HG03378 (cell line): ENCODE results near the gene CIB4.

ENCODE experiments used
- ATAC-seq: cut with Tn5 transposase; IDR thresholded peaks from one replicate; pipeline ENCODE4 v1.9.1; 2021; ENCODE audit warnings: mild to moderate bottlenecking, moderate library complexity; ENCODE audit not compliant: unreplicated experiment

Gene CIB4

DNA sequence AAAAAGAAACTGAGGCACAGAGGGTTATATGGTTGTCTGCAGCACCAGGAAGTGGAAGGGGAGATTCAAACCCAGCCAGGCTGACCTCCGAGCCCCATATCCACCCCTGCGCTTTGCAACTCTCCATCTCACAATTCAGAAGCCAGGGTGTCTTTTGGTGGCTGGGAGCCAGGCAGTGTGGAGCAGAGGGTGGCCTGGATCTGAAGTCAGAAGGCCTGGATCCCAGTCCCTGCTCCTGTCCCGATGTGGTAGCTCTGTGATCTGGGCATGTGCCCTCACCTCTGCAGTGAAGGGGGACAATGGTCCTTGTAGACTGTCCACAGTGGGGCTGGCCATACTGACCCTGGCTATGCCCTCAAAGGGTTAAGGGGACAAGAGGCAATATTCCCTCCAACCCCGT lies 57.0 kb downstream of the CIB4 start:
- no peak for ATAC-seq

GRCh38 chr2:26583381-26583911 lies 57.7 kb downstream of the CIB4 start:
- no peak for ATAC-seq

DNA sequence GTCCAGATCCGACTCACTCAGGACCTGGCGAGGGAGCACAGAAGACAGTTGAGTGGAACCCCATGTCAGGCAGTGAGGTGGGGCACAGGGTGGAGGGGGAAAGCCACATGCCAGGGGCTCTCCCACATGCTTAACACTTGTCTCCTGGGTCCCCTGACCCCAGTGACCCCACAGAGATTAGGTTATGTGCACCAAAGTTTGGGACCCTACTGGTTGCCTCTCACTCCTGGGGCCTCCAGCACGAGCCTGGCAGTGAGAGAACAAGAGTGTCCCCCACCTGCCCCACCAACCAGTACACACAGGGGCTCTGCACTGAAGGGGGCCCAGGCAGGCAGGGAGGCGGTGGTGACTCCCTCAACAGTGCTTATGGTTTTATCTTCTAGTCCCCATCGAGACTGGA lies 58.3 kb downstream of the CIB4 start:
- no peak for ATAC-seq

GRCh38 chr2:26581991-26582842 lies 58.9 kb downstream of the CIB4 start:
- ATAC-seq: no peak

DNA sequence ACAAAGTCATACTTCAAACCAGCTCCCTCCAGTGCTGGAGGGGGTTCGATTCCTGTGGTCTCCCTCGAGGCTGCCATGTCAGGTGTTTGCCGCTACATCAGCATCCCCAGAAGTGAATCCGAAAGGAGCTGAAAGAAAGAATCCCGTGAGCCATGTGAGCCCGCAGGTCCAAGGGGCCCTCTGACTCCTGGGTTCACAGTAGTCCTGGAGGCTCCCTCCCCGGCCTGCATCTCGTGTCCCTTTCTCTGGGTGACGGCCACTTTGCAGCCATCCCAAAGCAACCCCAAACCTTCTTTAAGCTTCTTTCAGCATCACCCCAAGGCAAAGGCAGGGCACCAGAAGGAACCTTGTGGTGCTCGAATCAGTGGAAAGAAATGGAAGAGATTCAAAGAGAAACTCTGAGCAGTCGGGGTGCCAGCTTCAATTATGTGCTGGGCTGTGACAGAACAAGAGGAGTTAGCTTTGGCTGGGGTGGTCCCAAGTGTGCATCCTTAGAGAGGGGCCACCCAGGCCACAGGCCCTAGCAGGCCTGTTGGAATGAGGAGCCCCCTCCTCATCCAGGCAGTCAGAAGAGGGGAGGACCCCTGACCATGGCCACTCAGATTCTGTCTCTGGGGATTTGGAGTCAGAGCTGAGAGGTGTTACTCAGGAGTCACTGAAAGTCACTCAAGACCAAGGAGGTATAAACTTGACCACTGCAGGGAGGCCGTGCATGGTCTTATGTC lies 59.7 kb downstream of the CIB4 start:
- ATAC-seq: no peak

- no peak for ATAC-seq
Measured at GRCh38 chr2:26580751-26581150, 60.4 kb downstream of the CIB4 start.

DNA sequence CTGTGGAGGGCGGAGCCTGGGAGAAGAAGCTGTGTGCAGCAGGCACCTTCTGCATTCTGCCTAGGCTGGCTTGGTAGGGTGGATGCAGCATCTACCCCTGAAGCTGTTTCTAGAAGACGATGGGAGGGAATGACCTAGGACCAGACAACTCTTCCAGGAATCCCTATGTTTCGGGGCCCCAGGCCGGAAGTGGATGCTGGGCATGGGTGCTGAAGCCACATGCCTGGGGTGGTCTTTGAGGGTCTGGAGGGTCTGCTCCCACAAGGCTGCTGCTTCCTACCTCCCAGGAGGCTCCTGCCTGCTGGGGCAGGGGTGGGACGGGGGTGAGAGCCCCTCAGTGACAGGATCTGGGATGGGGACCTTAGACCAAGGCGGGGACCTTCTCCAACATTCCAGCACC lies 61.0 kb downstream of the CIB4 start:
- ATAC-seq: no peak

- ATAC-seq: no peak
Measured at GRCh38 chr2:26579723-26580040, 61.5 kb downstream of the CIB4 start.

DNA sequence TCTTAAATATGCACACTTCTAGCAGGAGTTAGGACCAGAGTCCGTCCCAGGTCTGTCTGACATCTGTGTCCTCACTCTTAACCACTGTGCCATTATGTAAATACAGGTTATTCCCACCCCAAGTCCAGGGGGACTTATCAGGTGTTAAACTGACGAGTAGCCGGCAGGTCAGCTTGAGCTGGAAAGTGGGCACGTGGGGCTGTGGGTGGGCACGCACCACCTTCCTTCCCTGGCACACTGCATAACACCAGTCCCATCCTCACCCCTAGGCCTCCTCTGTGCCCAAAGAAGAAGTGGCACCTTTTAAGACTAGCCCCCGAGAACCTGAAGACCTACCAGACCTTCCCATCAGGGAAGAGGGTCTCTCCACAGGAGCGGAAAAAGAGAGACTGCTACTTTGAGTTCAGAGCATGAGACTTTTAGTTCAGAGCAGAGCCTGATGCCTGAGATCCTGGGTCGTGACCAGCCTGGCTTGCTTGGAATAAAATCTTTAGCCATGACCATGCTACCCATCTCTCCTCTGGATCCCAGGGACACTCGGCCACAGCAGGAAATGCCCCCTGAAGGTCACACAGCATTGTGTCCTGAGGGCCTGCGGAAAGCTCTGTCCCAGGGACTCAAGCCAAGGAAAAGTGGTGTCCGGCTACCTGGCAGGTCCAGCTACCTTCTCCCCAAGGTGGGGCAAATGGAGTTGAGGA lies 62.0 kb downstream of the CIB4 start:
- ATAC-seq: no peak

- no peak for ATAC-seq
Measured at GRCh38 chr2:26578581-26578980, 62.6 kb downstream of the CIB4 start.

DNA sequence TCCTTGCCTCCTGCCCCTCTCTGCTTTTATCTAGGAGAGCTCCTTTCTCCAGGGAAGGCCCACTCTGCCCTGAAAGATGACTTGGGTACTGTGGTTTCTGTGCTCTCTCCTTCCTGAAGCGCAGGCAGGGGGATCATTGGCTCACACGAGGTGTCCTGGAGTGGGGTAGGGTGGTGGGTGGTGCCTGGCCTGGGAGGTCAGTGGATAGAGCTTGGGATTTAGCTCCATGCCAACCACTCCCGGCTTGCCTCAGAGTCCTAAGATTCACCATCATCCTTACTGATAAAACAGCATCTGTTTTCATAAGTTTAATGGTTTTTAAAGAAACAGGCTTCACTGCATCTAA lies 63.1 kb downstream of the CIB4 start:
- ATAC-seq: no peak

- no peak for ATAC-seq
Measured at GRCh38 chr2:26577442-26578112, 63.6 kb downstream of the CIB4 start.

- no peak for ATAC-seq
Measured at GRCh38 chr2:26576565-26577441, 64.4 kb downstream of the CIB4 start.

DNA sequence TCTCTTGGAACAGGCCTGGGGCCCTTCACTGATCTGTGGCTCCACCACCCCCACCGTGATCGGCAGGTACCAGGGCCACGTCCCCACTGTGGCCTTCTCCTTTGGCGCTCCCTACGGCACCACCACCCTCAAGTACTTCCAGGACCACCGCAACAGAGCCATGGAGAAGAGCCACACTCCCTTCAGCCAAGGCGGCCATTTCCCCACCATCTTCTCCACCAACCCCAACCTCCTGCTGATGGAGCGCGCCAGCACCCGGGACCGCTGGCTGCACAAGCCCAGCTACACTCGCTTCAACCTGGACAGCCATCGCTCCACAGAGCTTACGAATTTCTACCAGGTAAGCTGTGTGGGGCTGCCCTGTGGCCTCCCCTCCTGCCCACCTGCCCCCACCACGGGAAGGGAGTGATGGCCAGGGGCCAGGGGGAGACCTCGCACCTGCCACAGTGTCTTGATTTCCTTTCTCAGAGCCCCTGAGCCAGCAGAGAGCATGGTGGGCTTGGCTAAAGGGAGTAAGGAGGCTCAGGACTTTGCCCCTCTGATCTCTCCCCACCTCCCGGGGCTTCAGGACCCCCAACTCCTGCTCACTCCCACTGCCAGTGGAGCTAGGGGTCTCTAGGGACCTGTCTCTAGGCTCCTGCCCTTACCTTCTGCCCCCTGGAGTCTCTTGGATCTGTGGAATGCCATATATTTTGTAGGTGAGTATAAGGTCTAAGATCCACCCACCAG lies 65.2 kb downstream of the CIB4 start:
- ATAC-seq: no peak

DNA sequence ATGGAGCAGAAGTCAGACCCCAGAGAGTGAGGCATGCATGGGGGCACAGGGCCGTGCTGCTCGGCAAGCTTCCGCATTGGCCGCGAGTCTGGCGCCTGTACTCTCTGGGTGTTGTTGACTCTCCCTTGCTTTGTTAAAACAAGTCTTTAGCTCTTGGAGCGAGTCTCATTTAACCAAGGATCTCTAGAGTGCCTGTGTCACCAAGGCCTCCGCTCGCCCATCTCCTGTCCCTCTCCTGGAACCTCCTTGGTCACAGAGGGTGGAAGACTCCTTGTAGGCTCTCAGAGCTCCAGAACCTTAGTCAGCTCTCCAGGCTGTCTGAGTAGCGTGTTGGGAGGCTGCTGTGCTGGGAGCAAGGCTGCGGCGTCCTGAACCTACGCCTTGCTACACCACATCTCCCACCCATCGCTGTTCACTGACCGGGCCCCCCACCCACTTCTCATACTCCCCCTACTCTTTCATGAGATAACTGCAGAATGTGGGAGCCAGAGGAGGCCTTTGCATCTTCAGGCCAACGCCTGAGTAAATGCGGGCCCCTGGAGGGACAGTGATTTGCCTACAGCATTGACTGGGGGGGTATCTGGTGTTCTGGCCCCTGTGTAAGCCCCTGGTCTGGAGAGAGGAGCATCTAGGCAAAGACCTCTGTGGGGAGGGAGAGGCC lies 66.1 kb downstream of the CIB4 start:
- ATAC-seq: no peak

DNA sequence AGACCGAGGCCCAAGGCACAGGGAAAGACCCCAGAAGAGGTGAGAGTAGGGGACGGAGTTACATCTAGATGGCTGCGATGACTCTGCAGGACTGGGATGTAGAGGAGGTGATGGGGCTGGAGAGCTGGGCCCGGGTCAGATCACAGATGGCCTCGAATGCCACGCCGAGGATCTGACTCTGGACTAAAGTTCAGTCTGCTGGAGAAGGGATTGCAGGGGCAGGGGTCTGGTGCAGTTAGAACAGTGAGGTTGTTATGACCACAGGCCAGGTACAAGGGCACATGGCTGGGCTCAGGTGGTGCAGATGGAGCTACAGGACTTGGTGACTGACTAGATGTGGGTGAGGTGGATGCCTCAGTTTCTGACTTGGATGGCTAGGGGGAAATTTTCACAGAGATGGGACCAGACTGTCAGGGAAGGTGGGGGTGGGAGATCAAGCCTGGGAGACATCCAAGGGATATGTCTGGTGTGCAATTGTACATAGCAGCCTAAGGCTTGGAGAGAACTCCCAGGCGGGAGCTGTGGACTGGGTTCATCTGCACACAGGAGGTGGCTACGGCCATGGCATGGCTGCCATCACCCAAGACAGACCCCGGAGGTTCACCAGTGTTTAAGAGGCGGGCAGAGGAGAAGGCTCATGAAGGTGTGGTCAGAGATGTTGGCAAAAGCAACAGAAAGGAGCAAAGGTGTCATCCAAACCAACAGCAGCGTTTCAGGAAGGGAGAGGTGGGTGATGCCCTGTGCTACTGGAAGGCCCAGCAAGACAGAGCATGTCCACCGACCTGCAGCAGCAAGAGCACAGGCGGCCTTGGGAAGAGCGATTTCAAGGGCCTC lies 66.9 kb downstream of the CIB4 start:
- no peak for ATAC-seq

DNA sequence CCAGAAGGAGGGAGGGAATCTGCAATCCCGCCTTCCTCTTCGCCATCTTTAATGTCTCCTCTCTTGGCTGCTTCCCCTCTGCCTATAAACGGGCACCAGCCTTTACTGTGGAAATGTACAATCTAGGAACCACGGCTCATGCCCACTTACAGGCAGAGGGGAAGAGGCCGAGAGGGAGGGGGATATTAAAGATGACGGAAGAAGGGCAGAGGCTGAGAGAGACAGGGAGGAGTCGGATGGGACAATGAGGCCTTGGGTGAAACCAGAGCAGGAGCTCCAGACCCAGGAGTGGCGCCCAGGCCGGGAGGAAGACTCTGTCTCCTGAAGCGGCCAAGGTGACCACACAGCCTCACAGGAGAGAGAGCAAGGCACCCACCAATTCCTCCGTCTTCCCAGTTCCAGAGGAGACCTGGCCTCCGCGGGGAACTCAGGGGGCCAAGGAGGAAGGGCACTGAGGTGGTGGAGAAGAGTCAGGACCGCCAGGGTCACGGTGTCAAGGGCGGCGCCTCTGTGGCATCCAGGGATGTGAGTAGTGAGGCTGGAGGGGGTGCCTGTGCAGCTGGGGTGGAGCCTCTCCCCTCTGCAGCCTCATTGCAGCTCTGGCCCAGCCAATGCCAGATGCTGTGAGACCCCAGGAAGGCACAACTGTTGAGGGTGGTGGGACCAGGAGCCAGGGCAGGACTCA lies 67.8 kb downstream of the CIB4 start:
- no peak for ATAC-seq

GRCh38 chr2:26572591-26572990 lies 68.6 kb downstream of the CIB4 start:
- no peak for ATAC-seq
